D721Med (cell line): ENCODE data around the gene PRSS22.

ENCODE experiments used
- DNase-seq: peaks from one replicate; pipeline ENCODE4 v3.0.0; 2011; ENCODE audit warnings: low spot score; ENCODE audit not compliant: insufficient read length
- FAIRE-seq: peaks from 2 replicates; lab custom pipeline; 2011; peaks lifted over from hg19 to GRCh38; lab: Jason Lieb, UNC
- TF ChIP-seq, protein P1 (sequence below): IDR thresholded peaks from 2 replicates; pipeline ENCODE4 v1.5.1; 2012; ENCODE audit warnings: mild to moderate bottlenecking, control low read depth; ENCODE audit not compliant: insufficient read depth; ENCODE audit errors: missing control alignments

PRSS22 gene

DNA sequence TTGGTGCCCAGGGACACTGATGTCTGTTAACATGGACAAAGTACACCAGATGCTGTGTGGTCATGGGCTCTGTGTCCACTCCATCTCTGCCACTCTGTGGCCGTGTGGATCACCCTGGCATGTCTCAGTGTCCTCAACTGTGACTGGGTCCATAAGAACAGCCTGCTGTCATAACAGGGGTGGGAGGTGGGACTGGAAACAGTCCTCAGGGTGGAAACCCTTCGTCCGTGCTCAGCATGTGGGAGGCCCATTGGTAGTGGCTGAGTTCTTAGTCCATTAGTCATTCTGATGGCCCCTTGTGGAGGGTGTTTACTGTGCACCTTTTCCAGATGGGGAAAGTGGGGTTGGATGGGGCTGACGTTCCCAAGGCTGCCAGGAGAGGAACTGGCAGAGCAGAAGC, 37.8 kb upstream of the PRSS22 start:
- TF ChIP-seq, protein P1, sequence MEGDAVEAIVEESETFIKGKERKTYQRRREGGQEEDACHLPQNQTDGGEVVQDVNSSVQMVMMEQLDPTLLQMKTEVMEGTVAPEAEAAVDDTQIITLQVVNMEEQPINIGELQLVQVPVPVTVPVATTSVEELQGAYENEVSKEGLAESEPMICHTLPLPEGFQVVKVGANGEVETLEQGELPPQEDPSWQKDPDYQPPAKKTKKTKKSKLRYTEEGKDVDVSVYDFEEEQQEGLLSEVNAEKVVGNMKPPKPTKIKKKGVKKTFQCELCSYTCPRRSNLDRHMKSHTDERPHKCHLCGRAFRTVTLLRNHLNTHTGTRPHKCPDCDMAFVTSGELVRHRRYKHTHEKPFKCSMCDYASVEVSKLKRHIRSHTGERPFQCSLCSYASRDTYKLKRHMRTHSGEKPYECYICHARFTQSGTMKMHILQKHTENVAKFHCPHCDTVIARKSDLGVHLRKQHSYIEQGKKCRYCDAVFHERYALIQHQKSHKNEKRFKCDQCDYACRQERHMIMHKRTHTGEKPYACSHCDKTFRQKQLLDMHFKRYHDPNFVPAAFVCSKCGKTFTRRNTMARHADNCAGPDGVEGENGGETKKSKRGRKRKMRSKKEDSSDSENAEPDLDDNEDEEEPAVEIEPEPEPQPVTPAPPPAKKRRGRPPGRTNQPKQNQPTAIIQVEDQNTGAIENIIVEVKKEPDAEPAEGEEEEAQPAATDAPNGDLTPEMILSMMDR: no peak
- FAIRE-seq (no peak), DNase-seq (no peak)

DNA sequence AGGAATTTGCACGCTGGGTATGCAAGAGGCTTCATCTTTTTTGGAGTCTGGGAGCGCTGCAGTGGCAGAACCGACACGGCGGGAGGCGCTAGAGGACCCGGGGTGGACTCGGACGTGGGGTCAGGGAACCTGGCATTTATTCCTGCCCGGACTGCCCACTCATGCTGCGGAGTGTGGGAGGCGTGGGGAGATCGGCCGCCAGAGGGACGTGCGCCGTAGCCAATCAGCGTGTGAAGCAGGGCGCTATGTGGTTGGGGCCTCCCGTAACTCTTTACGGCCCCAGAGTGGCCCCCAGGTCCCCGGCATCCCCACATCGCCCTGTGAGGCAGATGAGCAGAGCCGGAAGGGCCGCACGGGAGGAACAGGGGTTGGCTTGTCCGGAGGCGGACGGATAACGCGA, 36.3 kb upstream of the PRSS22 start:
- TF ChIP-seq, protein P1: no peak
- DNase-seq: no peak
- FAIRE-seq: no peak

DNA sequence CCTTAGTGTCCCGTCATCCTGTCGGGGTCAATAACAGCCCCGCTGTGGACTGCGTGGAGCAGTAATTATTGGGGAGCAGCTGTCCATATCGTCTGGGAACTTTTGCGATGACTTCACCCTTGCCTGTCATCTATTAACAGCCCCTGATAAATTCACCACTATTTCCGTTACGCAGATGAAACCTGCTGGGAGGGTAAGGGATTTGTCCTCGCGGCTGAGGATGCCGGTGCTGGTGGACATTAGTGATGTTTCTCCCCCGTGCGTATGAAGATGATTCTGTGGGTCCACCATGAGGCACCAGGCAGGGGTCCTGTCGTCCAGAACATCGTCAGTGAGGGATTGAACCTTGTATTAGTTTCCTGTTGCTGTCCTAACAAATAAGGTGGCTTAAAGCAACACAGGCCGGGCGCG, 26.1 kb upstream of the PRSS22 start:
- FAIRE-seq: no peak
- DNase-seq: no peak
- TF ChIP-seq, protein P1: no peak

DNA sequence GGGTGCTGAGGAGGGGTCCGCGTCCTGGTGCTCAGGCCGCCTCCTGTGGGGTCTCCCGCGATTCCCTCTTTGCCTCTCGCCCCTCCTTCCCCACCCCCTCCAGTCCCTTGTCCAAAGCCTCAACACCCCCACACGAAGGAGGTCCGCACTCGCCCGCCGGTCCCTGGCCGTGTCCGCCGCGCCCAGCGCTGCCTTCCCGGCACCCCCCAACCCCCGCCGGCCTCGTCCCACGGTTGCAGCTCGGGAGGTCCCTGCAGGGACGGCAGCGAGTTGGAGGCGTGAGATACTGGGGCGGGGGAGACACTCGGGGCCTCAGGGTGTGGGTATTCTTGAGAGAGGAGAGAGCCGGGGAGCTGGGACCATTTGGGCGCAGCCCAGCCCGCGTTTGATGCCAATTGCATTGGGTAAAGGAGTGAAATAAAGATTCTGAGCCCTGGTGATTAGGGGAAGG, 25.5 kb upstream of the PRSS22 start:
- TF ChIP-seq, protein P1: no peak
- no peak for FAIRE-seq
- no peak for DNase-seq

DNA sequence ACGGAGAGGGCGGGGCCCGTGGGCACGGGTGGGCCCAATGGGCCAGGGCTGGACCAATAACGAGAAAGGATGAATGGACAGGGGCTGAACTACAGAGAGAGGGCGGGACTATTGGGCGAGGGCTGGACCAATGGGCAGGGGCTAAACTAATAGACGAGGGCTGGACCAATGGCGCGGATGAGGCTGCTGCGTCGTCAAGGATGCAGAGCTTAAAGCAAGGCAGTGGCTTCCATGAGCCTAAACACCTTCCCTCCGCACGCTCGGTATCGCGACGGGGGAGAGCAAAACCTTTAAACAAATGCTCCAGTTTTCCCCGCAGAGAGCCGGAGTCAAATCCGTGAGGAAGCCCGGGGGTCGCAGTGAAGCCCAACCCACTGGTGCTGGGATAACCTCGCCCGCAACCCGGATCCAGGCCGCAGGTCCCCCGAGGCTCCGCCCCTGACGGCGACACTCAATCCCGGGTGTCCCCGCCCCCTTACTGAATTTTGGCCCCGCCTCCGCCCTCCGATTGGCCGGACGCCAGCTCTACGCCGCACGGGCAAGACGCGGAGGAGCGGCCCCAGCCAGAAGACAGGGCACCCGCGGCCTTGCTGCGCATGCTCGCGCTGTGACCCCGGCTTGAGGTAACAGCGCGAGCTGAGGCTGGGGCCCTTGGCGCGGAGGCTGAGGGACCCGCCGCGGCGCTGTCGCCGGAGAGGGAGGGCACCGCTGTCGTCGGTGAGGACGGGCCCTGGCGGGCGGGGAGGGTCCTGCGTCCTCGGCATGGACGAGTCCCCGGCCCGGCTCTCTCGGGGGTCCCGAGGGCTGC, 24.9 kb upstream of the PRSS22 start, which contains the start of gene FLYWCH2:
TSS of gene FLYWCH2 (plus strand) at position 566 of the 808 bp plus-strand sequence. CDS start 13,235 bp downstream, outside the sequence.
- TF ChIP-seq, protein P1: no peak
- DNase-seq: peak; percentile 82
- FAIRE-seq: no peak

DNA sequence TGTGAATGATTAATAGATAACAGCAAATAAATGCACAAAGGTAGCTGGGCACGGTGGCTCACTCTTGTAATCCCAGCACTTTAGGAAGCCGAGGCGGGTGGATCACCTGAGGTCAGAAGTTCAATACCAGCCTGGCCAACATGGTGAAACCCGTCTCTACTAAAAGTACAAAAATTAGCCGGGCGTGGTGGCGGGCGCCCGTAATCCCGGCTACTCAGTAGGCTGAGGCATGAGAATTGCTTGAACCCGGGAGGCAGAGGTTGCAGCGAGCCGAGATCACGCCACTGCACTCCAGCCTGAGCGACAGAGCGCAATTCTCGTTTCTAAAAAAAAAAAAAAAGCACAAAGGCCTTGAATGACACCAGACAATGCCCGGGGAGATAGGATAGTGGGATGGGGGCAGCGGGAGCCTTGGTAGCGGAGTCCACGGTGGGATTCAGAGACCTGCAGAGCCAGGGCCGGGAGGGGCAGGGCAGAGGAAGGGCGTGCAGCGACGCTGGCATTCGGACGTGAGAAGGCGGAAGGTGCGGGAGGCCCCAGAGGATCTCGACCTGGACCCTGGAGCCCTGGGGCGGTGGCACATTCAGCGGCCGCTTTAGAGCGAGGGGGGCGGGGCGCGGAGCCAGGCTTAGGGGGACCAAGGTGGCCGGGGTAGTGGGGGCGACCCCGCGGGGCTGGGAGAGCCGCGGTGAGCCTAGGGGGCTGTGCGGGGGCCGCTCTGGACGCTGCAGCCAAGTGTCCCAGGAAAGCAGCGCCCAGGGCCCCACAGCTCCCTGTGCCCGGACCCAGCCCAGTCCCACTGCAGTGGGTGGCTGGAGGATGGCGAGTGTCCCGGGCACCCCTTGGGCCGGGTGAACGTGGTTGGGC, 24.0 kb upstream of the PRSS22 start:
- TF ChIP-seq, protein P1: no peak
- FAIRE-seq (no peak), DNase-seq (no peak)
